WTC11 (cell line): ENCODE results near the gene RHOT1. TPM values are rescaled to one million over a fixed set of nuclear protein-coding genes. Genes with fewer than 3 reads are reported as not detected.

Source experiments
- ATAC-seq: fragments of 200-7000 bp; cut with Tn5 transposase; 2 replicates; pipeline ENCODE4 v1.10.0; 2021; ENCODE audit warnings: mild to moderate bottlenecking, moderate library complexity
- CTCF ChIA-PET: fragments of 300-600 bp; sonication (Branson Sonifier 250); formaldehyde crosslinking; loops from one replicate; lab custom pipeline; 2021; ENCODE audit warnings: antibody characterized with exemption; lab: Charles Lee
- POLR2A ChIA-PET: fragments of 350-600 bp; sonication (Branson Sonifier 250); formaldehyde crosslinking; loops from one replicate; lab custom pipeline; 2021; ENCODE audit warnings: antibody characterized with exemption; lab: Charles Lee
- DNase-seq: peaks from one replicate; pipeline ENCODE4 v3.0.0; 2021; ENCODE audit warnings: low spot score
- H3K27ac Mint-ChIP-seq: 2 replicates; pipeline ENCODE4 v1.8.0; 2021; ENCODE audit warnings: mixed read lengths
- H3K27me3 Mint-ChIP-seq: 2 replicates; pipeline ENCODE4 v1.8.0; 2021; ENCODE audit warnings: low read depth, mild to moderate bottlenecking, moderate library complexity, mixed read lengths
- H3K36me3 Mint-ChIP-seq: 2 replicates; pipeline ENCODE4 v1.8.0; 2021; ENCODE audit warnings: mixed read lengths
- H3K4me1 Mint-ChIP-seq: 2 replicates; pipeline ENCODE4 v1.8.0; 2022; ENCODE audit warnings: mixed read lengths
- H3K4me3 Mint-ChIP-seq: 2 replicates; pipeline ENCODE4 v1.8.0; 2021; ENCODE audit warnings: mild to moderate bottlenecking, moderate library complexity, mixed read lengths
- H3K9me3 Mint-ChIP-seq: 2 replicates; pipeline ENCODE4 v1.8.0; 2021; ENCODE audit warnings: mixed read lengths
- ATF1 ChIP-seq: sonication (generic); formaldehyde crosslinking; IDR thresholded peaks from 2 replicates; pipeline ENCODE4 v1.8.1; 2023; ENCODE audit warnings: mild to moderate bottlenecking, moderate library complexity, missing genetic modification reagents
- FOXP1 ChIP-seq: sonication (generic); formaldehyde crosslinking; IDR thresholded peaks from 2 replicates; pipeline ENCODE4 v1.8.0; 2022; ENCODE audit warnings: missing genetic modification reagents, mild to moderate bottlenecking, moderate library complexity, borderline replicate concordance
- NFATC4 ChIP-seq: fragments of 250-450 bp; sonication (Bioruptor Pico); IDR thresholded peaks from 2 replicates; pipeline ENCODE4 v1.9.0; 2021; ENCODE audit warnings: mild to moderate bottlenecking
- NFE2L1 ChIP-seq: sonication (generic); formaldehyde crosslinking; IDR thresholded peaks from 2 replicates; pipeline ENCODE4 v1.8.1; 2023; ENCODE audit warnings: missing genetic modification reagents
- TP53 ChIP-seq: sonication (generic); formaldehyde crosslinking; IDR thresholded peaks from 2 replicates; pipeline ENCODE4 v1.8.1; 2023; ENCODE audit warnings: mild to moderate bottlenecking, missing genetic modification reagents
- ZNF317 ChIP-seq: sonication (generic); formaldehyde crosslinking; IDR thresholded peaks from 2 replicates; pipeline ENCODE4 v1.8.1; 2023; ENCODE audit warnings: low read depth, mild to moderate bottlenecking, moderate library complexity, missing genetic modification reagents, borderline replicate concordance
- total RNA-seq: library from RNA; stranded (reverse); gene quantifications from 3 replicates; pipeline ENCODE4 v1.2.3, GENCODE V29; 2021
- TF ChIP-seq, protein P1 (sequence below): fragments of 250-450 bp; sonication (Bioruptor Pico); IDR thresholded peaks from 2 replicates; pipeline ENCODE4 v1.9.0; 2021; ENCODE audit warnings: mild to moderate bottlenecking, borderline replicate concordance
- TF ChIP-seq, protein P2 (sequence below): sonication (generic); formaldehyde crosslinking; IDR thresholded peaks from 2 replicates; pipeline ENCODE4 v1.8.0; 2023; ENCODE audit warnings: missing genetic modification reagents, mild to moderate bottlenecking, borderline replicate concordance
- TF ChIP-seq, protein P3 (sequence below): sonication (generic); formaldehyde crosslinking; conservative IDR thresholded peaks from 2 replicates; pipeline ENCODE4 v1.8.1; 2023; ENCODE audit warnings: mild to moderate bottlenecking, low read depth, missing genetic modification reagents, moderate library complexity
- TF ChIP-seq, protein P4 (sequence below): sonication (generic); formaldehyde crosslinking; IDR thresholded peaks from 2 replicates; pipeline ENCODE4 v1.8.1; 2023; ENCODE audit warnings: mild to moderate bottlenecking, missing genetic modification reagents, moderate library complexity
- TF ChIP-seq, protein P5 (sequence below): fragments of 250-450 bp; sonication (Bioruptor Pico); IDR thresholded peaks from 2 replicates; pipeline ENCODE4 v1.9.0; 2021; ENCODE audit warnings: mild to moderate bottlenecking

RHOT1 gene
- total RNA-seq, 1 experiment from 2014 or later = 28.9 TPM

DNA sequence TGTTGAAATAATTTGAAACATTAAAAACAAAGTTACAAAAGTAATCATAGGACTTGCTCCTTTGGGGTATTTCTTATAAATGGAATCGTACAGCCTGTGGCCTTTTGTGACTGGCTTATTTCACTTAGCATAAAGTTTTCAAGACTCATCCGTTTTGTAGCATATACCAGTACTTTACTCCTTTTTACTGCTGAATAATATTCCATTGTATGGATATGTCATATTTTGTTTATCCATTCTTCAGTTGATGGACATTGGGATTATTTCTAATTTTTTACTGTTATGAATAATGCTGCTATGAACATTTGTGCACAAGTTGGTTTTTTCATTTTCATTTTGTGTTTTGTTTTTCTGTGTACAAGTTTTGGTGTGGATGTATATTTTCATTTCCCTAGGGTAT, 93.3 kb downstream of the RHOT1 start (continued):
- TF ChIP-seq, protein P1, sequence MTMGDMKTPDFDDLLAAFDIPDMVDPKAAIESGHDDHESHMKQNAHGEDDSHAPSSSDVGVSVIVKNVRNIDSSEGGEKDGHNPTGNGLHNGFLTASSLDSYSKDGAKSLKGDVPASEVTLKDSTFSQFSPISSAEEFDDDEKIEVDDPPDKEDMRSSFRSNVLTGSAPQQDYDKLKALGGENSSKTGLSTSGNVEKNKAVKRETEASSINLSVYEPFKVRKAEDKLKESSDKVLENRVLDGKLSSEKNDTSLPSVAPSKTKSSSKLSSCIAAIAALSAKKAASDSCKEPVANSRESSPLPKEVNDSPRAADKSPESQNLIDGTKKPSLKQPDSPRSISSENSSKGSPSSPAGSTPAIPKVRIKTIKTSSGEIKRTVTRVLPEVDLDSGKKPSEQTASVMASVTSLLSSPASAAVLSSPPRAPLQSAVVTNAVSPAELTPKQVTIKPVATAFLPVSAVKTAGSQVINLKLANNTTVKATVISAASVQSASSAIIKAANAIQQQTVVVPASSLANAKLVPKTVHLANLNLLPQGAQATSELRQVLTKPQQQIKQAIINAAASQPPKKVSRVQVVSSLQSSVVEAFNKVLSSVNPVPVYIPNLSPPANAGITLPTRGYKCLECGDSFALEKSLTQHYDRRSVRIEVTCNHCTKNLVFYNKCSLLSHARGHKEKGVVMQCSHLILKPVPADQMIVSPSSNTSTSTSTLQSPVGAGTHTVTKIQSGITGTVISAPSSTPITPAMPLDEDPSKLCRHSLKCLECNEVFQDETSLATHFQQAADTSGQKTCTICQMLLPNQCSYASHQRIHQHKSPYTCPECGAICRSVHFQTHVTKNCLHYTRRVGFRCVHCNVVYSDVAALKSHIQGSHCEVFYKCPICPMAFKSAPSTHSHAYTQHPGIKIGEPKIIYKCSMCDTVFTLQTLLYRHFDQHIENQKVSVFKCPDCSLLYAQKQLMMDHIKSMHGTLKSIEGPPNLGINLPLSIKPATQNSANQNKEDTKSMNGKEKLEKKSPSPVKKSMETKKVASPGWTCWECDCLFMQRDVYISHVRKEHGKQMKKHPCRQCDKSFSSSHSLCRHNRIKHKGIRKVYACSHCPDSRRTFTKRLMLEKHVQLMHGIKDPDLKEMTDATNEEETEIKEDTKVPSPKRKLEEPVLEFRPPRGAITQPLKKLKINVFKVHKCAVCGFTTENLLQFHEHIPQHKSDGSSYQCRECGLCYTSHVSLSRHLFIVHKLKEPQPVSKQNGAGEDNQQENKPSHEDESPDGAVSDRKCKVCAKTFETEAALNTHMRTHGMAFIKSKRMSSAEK (CRISPR knock-in tag) = no peak
- TF ChIP-seq TP53 (no peak), FOXP1 (CRISPR knock-in tag) (no peak), ATF1 (no peak), NFE2L1 (CRISPR knock-in tag) (no peak)
- TF ChIP-seq, protein P2, sequence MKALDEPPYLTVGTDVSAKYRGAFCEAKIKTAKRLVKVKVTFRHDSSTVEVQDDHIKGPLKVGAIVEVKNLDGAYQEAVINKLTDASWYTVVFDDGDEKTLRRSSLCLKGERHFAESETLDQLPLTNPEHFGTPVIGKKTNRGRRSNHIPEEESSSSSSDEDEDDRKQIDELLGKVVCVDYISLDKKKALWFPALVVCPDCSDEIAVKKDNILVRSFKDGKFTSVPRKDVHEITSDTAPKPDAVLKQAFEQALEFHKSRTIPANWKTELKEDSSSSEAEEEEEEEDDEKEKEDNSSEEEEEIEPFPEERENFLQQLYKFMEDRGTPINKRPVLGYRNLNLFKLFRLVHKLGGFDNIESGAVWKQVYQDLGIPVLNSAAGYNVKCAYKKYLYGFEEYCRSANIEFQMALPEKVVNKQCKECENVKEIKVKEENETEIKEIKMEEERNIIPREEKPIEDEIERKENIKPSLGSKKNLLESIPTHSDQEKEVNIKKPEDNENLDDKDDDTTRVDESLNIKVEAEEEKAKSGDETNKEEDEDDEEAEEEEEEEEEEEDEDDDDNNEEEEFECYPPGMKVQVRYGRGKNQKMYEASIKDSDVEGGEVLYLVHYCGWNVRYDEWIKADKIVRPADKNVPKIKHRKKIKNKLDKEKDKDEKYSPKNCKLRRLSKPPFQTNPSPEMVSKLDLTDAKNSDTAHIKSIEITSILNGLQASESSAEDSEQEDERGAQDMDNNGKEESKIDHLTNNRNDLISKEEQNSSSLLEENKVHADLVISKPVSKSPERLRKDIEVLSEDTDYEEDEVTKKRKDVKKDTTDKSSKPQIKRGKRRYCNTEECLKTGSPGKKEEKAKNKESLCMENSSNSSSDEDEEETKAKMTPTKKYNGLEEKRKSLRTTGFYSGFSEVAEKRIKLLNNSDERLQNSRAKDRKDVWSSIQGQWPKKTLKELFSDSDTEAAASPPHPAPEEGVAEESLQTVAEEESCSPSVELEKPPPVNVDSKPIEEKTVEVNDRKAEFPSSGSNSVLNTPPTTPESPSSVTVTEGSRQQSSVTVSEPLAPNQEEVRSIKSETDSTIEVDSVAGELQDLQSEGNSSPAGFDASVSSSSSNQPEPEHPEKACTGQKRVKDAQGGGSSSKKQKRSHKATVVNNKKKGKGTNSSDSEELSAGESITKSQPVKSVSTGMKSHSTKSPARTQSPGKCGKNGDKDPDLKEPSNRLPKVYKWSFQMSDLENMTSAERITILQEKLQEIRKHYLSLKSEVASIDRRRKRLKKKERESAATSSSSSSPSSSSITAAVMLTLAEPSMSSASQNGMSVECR (CRISPR knock-in tag) = no peak
- TF ChIP-seq, protein P3, sequence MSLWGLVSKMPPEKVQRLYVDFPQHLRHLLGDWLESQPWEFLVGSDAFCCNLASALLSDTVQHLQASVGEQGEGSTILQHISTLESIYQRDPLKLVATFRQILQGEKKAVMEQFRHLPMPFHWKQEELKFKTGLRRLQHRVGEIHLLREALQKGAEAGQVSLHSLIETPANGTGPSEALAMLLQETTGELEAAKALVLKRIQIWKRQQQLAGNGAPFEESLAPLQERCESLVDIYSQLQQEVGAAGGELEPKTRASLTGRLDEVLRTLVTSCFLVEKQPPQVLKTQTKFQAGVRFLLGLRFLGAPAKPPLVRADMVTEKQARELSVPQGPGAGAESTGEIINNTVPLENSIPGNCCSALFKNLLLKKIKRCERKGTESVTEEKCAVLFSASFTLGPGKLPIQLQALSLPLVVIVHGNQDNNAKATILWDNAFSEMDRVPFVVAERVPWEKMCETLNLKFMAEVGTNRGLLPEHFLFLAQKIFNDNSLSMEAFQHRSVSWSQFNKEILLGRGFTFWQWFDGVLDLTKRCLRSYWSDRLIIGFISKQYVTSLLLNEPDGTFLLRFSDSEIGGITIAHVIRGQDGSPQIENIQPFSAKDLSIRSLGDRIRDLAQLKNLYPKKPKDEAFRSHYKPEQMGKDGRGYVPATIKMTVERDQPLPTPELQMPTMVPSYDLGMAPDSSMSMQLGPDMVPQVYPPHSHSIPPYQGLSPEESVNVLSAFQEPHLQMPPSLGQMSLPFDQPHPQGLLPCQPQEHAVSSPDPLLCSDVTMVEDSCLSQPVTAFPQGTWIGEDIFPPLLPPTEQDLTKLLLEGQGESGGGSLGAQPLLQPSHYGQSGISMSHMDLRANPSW (CRISPR knock-in tag) = no peak
- TF ChIP-seq, protein P4, sequence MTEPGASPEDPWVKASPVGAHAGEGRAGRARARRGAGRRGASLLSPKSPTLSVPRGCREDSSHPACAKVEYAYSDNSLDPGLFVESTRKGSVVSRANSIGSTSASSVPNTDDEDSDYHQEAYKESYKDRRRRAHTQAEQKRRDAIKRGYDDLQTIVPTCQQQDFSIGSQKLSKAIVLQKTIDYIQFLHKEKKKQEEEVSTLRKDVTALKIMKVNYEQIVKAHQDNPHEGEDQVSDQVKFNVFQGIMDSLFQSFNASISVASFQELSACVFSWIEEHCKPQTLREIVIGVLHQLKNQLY (CRISPR knock-in tag) = no peak

DNA sequence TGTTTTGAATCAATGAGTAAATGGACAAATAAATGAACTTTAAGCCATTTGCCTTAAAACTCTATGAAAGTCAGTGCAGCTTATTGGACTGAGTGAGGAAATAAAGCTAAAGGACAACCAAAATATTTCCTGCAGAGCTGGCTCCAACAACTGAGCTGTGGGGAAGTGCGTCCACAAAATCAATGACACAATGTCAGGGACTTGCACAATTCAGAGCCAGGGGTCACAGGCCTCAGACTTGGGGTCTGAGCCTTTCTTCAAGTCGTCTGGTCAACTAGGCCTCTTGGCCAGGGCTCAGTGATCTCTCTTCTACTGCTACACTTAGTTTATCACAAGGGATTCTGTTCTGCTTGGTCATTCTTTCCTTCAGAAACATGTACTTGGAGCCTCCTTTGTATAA, 97.2 kb downstream of the RHOT1 start:
- H3K27me3 Mint-ChIP-seq = no peaks in the 10 kb centered on the region
- no peak for DNase-seq
- no peak for TF ChIP-seq ZNF317
- TF ChIP-seq NFATC4 (CRISPR knock-in tag) = no peak
- TF ChIP-seq, protein P5, sequence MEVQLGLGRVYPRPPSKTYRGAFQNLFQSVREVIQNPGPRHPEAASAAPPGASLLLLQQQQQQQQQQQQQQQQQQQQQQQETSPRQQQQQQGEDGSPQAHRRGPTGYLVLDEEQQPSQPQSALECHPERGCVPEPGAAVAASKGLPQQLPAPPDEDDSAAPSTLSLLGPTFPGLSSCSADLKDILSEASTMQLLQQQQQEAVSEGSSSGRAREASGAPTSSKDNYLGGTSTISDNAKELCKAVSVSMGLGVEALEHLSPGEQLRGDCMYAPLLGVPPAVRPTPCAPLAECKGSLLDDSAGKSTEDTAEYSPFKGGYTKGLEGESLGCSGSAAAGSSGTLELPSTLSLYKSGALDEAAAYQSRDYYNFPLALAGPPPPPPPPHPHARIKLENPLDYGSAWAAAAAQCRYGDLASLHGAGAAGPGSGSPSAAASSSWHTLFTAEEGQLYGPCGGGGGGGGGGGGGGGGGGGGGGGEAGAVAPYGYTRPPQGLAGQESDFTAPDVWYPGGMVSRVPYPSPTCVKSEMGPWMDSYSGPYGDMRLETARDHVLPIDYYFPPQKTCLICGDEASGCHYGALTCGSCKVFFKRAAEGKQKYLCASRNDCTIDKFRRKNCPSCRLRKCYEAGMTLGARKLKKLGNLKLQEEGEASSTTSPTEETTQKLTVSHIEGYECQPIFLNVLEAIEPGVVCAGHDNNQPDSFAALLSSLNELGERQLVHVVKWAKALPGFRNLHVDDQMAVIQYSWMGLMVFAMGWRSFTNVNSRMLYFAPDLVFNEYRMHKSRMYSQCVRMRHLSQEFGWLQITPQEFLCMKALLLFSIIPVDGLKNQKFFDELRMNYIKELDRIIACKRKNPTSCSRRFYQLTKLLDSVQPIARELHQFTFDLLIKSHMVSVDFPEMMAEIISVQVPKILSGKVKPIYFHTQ (CRISPR knock-in tag) = no peak
- H3K9me3 Mint-ChIP-seq = peaks cover 8% of the 10 kb centered on the region; the same call in 1 of the 2 replicates
- no peak overlapping the region for H3K27ac Mint-ChIP-seq
- H3K4me1 Mint-ChIP-seq = peaks cover 11% of the 10 kb centered on the region; the same call in 1 of the 2 replicates
- no peaks in the 10 kb centered on the region for H3K36me3 Mint-ChIP-seq
- CTCF ChIA-PET = interaction anchor here (0.7 kb wide), 1 partner anchor 98 kb away, joined by 3 read pairs; no protein-coding TSS in a partner anchor
- no peak overlapping the region for H3K4me3 Mint-ChIP-seq
- POLR2A ChIA-PET = interaction anchor here (0.6 kb wide), 1 partner anchor 246 kb away, joined by 5 read pairs; no protein-coding TSS in a partner anchor
- ATAC-seq = no peak
